MM.1S (cell line): ENCODE results near the gene WDR31.

ENCODE experiments used
- EZH2 ChIP-seq: fragments of 300-600 bp; sonication (generic); optimal IDR thresholded peaks from 2 replicates; pipeline ENCODE3; 2017; ENCODE audit warnings: low read depth, mild to moderate bottlenecking, antibody characterized with exemption, low read length, mixed read lengths
- EZH2phosphoT487 ChIP-seq: fragments of 300-600 bp; sonication (generic); IDR thresholded peaks from 2 replicates; pipeline ENCODE4 v1.6.1; 2018; ENCODE audit warnings: antibody characterized with exemption, low read length
- TF ChIP-seq, protein P1 (sequence below): fragments of 300-600 bp; sonication (generic); IDR thresholded peaks from 2 replicates; pipeline ENCODE4 v1.5.1; 2016; ENCODE audit warnings: antibody characterized with exemption, low read length, mixed read lengths

DNA sequence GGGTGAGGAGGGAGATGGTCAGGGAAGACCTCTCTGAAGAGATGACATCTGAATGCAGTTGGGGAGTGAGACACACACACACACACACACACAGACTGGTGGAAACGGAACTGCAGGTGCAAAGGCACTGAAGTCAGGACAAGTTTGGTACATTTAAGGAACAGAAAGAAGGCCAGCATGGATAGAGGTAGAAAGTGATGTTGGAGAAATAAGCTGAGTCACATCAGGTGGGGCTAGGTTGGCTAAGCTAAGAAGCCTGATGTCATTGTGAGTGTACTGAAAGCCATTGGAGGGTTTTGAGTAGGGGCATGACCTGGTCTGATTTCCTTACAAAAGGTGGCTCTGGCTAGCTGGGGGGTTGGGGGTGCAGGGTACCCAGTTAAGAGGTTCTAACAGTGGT, 12.3 kb upstream of the WDR31 start:
- TF ChIP-seq, protein P1, sequence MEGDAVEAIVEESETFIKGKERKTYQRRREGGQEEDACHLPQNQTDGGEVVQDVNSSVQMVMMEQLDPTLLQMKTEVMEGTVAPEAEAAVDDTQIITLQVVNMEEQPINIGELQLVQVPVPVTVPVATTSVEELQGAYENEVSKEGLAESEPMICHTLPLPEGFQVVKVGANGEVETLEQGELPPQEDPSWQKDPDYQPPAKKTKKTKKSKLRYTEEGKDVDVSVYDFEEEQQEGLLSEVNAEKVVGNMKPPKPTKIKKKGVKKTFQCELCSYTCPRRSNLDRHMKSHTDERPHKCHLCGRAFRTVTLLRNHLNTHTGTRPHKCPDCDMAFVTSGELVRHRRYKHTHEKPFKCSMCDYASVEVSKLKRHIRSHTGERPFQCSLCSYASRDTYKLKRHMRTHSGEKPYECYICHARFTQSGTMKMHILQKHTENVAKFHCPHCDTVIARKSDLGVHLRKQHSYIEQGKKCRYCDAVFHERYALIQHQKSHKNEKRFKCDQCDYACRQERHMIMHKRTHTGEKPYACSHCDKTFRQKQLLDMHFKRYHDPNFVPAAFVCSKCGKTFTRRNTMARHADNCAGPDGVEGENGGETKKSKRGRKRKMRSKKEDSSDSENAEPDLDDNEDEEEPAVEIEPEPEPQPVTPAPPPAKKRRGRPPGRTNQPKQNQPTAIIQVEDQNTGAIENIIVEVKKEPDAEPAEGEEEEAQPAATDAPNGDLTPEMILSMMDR: no peak
- TF ChIP-seq EZH2: no peak
- TF ChIP-seq EZH2phosphoT487: no peak
